Peyer's patch (tissue), 4 donors: ENCODE data around the gene ATP9A.

Experiments
- POLR2A ChIP-seq, 2 donors: fragments of 450-650 bp; IDR thresholded peaks; one replicate each; pipeline ENCODE4 v1.5.1; 2017; ENCODE audit warnings: antibody characterized with exemption in 2 of 2, mild to moderate bottlenecking in 2 of 2, moderate library complexity in 2 of 2
- TF ChIP-seq, protein P1 (sequence below), 6 experiments: fragments of 450-650 bp in 4 of 6; fragments of 200-600 bp in 2 of 6; sonication (generic) in 1 of 6; IDR thresholded peaks; one replicate each; pipeline ENCODE4 v1.5.1; 2017 to 2019; ENCODE audit warnings: antibody characterized with exemption in 6 of 6, mild to moderate bottlenecking in 3 of 6, moderate library complexity in 1 of 6

- TF ChIP-seq, protein P1, sequence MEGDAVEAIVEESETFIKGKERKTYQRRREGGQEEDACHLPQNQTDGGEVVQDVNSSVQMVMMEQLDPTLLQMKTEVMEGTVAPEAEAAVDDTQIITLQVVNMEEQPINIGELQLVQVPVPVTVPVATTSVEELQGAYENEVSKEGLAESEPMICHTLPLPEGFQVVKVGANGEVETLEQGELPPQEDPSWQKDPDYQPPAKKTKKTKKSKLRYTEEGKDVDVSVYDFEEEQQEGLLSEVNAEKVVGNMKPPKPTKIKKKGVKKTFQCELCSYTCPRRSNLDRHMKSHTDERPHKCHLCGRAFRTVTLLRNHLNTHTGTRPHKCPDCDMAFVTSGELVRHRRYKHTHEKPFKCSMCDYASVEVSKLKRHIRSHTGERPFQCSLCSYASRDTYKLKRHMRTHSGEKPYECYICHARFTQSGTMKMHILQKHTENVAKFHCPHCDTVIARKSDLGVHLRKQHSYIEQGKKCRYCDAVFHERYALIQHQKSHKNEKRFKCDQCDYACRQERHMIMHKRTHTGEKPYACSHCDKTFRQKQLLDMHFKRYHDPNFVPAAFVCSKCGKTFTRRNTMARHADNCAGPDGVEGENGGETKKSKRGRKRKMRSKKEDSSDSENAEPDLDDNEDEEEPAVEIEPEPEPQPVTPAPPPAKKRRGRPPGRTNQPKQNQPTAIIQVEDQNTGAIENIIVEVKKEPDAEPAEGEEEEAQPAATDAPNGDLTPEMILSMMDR (IDR thresholded peaks at IDR 0.05) = no peak
- no peak for TF ChIP-seq POLR2A (IDR thresholded peaks at IDR 0.05)
These were observed 139.4 kb downstream of the ATP9A start for GRCh38 chr20:51628533-51629398.
